NCI-H1694 (cell line): ENCODE data around the gene HNRNPH1.
A peak's percentile ranks its signal among the peaks of the same experiment; 100 is the strongest.

Source experiments
- DNase-seq: peaks from one replicate; lab custom pipeline; 2025; lab: John Stamatoyannopoulos, UW

HNRNPH1 gene

GRCh38 chr5:179623906-179624741 lies 653 bp upstream of the HNRNPH1 start:
- no peak for DNase-seq

GRCh38 chr5:179621551-179622214 lies 1.8 kb downstream of the HNRNPH1 start:
- DNase-seq, result no peak

GRCh38 chr5:179620703-179621350 lies 2.6 kb downstream of the HNRNPH1 start:
- no peak for DNase-seq

- no peak for DNase-seq
Measured at GRCh38 chr5:179620293-179620692, 3.2 kb downstream of the HNRNPH1 start.

- DNase-seq, result no peak
Measured at GRCh38 chr5:179619776-179620175, 3.7 kb downstream of the HNRNPH1 start.

GRCh38 chr5:179618923-179619554 lies 4.4 kb downstream of the HNRNPH1 start:
- DNase-seq, result no peak

- DNase-seq, result no peak
Measured at GRCh38 chr5:179617930-179618329, 5.5 kb downstream of the HNRNPH1 start.

GRCh38 chr5:179616002-179616594 lies 7.4 kb downstream of the HNRNPH1 start:
- DNase-seq, result no peak

GRCh38 chr5:179615203-179615602 lies 8.3 kb downstream of the HNRNPH1 start:
- DNase-seq, result no peak

- DNase-seq, result no peak
Measured at GRCh38 chr5:179614745-179615144, 8.7 kb downstream of the HNRNPH1 start.

- no peak for DNase-seq
Measured at GRCh38 chr5:179613460-179614071, 9.9 kb downstream of the HNRNPH1 start.

- DNase-seq, result no peak
Measured at GRCh38 chr5:179612577-179613459, 10.7 kb downstream of the HNRNPH1 start.

GRCh38 chr5:179610903-179611265 lies 12.6 kb downstream of the HNRNPH1 start:
- DNase-seq, result no peak

GRCh38 chr5:179610109-179610902 lies 13.2 kb downstream of the HNRNPH1 start:
- no peak for DNase-seq

- no peak for DNase-seq
Measured at GRCh38 chr5:179609834-179610108, 13.7 kb downstream of the HNRNPH1 start.

GRCh38 chr5:179608131-179608581 lies 15.3 kb downstream of the HNRNPH1 start:
- DNase-seq, result no peak

GRCh38 chr5:179607160-179607931 lies 16.1 kb downstream of the HNRNPH1 start:
- DNase-seq, result peak; percentile 69

GRCh38 chr5:179606910-179607159 lies 16.6 kb downstream of the HNRNPH1 start:
- no peak for DNase-seq

GRCh38 chr5:179606071-179606909 lies 17.2 kb downstream of the HNRNPH1 start:
- DNase-seq, result no peak
